EH (cell line): Measurements from ENCODE around the gene LRRC9.
A peak's percentile ranks its signal among the peaks of the same experiment; 100 is the strongest.
"Not testable (repeated sequence)": the region's sequence is repeated elsewhere in the genome, so short reads cannot be mapped to it uniquely, and the experiment has no call there.

Source experiments
- DNase-seq: peaks from one replicate; pipeline ENCODE4 v3.0.0-alpha.2; 2015; ENCODE audit warnings: low read depth

LRRC9 gene

DNA sequence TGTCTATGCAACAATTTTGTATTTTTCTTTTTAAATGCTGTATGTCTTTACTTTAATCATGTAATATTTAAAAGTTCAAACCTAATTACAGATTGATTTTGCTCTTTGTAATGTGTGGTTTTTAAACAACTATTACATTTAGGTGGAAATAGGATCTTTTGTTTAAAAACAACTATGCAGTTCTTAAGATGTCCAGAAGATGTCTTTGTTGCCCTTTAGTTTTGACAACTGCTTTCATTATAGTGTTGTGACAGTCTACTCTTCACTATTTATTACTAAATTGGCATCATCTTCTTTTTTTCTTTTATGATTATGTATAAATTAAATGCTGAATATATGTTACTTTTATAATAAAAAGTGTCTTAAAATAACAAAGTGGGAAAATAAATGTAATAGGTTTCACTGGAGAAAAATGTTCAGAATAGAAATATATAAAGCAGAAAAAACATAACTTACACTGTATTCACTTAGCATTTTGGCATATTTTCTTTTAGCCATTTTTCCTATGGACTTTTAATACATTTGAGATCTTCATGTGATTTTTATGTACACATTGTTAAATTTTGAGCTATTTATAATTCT lies 144.6 kb downstream of the LRRC9 start:
- DNase-seq = peak; percentile 52

GRCh38 chr14:60067882-60068281 lies 147.9 kb downstream of the LRRC9 start:
- DNase-seq = no peak

GRCh38 chr14:60079723-60080122 lies 159.8 kb downstream of the LRRC9 start:
- DNase-seq = no peak

GRCh38 chr14:60085085-60085484 lies 165.1 kb downstream of the LRRC9 start:
- DNase-seq = no peak

DNA sequence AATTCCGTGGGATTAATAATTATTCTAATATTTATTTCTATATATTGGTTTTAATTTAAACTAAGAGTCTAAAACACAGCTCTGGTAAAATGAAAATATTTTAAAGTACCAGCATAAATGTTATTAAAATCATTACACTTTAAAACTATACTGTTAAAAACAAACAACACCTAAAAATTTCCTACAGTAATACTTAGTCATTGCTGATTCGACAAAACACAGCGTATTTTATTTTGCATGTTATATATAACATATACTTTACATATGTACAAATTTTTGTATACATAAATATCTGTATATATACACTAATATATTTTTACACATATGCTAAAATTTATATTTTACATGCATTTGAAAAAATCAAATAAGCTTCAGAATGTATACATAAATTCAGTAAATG lies 165.7 kb downstream of the LRRC9 start:
- no peak for DNase-seq

- DNase-seq = no peak
These were observed 167.7 kb downstream of the LRRC9 start for GRCh38 chr14:60087668-60088067.

DNA sequence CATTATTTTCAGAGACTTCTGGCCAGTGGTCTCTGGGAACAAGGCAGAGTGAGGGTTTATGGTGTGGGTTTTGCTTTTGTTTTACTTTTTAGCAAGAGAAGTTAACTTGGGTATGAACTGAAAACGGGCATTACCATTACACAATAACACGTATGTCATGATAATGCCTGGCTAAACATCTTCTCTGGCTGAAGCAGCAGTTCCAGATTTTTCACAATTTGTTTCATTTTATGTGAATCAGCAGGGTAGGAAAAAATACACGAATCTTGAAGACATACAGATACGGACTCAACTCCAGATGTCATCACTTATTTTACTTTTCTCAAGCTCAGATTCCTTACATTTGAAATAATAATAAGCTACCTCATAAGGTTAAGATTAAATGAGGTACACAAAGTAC lies 169.3 kb downstream of the LRRC9 start:
- no peak for DNase-seq

DNA sequence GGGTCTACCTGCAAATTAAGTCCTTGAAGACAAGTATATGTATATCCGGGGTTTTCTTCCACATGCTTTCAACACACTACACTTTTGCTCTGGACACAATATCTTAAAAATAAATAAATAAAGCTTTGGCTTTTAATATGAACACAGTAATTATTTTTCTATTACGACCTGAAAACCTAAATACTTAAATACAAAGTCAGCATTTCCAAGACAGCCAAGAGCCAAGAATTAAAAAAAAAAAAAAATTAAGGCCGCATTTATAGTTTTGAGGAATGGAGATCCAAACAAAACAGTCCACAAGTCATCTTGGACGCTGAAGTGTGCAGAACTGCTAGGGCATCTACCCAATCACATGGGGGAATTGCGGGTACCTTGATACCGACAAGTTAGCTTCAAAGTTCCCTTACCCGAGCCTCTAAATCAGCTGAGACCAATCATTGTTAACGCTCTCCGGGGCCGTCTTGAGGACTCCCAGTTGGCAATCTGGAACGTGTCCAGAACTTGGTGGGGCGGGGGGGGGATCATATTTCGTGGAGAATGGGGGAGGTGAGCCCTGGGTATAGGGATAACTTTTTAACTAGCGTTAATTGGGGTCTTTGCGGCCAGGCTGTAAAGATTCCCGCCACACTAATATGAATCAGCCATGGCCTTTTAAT lies 171.0 kb downstream of the LRRC9 start:
- DNase-seq = peak; percentile 68

DNA sequence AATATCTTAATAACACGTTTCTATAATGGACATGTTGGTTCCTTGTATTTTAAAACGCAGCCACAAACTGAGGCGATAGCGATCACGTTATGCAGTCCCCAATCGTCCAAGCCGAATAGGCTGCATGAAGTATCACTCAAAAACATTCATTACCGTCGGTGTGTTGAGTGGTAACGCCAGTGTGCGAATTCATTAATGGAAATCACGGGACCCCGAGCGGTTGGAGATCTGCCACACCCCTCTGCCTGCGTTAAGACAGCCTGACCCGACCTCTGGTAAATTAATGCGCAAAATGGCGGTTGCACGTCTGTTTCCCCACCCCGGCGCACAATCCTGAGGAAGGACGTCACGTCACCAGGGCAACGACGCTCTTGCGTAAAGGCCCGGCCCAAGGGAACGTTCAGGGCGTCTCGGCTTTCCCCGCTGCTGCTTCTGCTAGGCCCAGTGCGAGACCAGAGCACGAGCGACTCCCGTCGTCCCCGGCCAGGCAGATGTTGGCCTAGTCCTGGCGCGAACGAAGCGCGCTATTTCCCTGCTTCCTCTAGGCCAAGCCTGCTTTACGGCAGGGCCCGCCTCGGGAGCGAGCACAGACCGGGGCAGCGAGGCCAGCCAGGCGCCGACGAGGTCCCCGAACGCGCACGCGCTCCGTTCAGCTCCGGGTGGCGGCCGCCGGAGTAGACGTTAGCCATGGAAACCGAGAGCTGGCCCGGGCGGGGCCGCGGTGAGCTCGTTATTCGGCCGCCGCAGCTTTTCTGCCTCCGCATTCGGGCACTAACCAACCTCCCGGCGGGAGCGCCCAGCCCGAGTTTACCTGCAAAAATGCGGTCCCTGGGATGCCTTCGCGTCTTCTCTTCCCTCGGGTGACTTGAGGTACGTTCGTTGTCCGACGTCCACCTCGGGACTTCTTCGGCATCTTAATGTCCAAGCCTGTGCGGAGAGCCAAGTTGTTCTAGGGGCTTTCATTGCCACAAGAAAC lies 171.9 kb downstream of the LRRC9 start, which contains the start of gene PCNX4:
Gene PCNX4, plus strand, starts transcription at position 374 of the 976 bp plus-strand sequence. CDS start 15,716 bp downstream, outside the sequence.
- DNase-seq = peak; percentile 98

DNA sequence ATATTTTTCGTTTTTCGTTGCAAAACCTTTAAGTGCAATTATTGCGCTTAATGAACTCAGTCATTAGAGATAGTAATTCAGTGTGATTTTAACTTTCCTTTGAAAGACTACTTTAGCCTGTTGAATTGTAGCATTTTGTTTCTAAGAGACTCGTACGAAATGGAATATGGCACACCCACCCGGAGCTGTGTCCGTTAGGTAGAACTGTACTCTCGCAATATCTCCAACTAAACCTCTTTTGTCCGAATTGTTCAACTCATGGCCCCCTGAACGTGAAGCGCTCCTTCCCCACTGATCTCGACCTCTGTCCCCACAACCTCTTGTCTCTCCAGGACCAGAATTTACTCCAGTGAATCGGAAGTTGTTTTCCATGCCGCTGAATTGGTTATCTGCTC lies 172.6 kb downstream of the LRRC9 start:
- DNase-seq = peak; percentile 46

- DNase-seq = no peak
These were observed 173.1 kb downstream of the LRRC9 start for GRCh38 chr14:60093080-60093479.

DNA sequence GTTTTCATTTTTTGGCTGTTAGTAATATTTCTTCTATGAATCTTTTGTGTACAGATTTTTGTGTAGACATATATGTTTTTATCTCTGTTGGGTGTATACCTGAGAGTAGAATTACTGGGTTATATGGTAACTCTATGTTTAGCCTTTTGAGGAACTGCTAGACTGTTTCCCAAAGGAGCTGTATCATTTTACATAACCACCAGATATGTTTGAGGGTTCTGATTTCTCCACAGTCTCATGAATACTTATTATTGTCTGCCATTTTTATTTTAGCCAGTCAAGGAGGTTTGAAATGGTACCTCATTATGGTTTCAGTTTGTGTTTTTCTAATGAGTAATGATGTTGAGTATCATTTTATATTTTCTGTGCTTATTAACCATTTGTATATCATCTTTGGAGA lies 173.7 kb downstream of the LRRC9 start:
- peak; percentile 3 for DNase-seq

GRCh38 chr14:60094306-60094897 lies 174.5 kb downstream of the LRRC9 start:
- peak; percentile 84 for DNase-seq

- no peak for DNase-seq
These were observed 175.3 kb downstream of the LRRC9 start for GRCh38 chr14:60095231-60095630.

GRCh38 chr14:60095781-60096450 lies 176.0 kb downstream of the LRRC9 start:
- DNase-seq = peak; percentile 76

- DNase-seq = no peak
These were observed 178.0 kb downstream of the LRRC9 start for GRCh38 chr14:60097974-60098373.

DNA sequence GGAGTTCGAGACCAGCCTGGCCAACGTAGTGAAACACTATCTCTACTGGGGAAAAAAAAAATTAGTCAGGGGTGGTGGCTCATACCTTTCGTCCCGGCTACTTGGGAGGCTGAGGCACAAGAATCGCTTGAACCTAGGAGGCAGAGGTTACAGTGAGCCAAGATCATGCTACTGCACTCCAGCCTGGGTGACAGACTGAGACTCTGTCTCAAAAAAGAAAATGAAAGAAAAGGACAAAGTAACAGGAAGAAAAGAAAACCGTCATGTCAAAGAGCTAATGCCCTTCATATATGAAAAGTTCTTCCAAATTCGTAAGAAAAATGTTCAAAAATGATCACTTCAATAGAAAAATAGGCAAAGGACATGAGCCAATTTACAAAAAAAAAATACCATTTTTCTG lies 179.9 kb downstream of the LRRC9 start:
- not testable (repeated sequence) for DNase-seq

GRCh38 chr14:60101786-60102185 lies 181.8 kb downstream of the LRRC9 start:
- DNase-seq = peak; percentile 26

- DNase-seq = peak; percentile 87
These were observed 182.4 kb downstream of the LRRC9 start for GRCh38 chr14:60102389-60102788.

DNA sequence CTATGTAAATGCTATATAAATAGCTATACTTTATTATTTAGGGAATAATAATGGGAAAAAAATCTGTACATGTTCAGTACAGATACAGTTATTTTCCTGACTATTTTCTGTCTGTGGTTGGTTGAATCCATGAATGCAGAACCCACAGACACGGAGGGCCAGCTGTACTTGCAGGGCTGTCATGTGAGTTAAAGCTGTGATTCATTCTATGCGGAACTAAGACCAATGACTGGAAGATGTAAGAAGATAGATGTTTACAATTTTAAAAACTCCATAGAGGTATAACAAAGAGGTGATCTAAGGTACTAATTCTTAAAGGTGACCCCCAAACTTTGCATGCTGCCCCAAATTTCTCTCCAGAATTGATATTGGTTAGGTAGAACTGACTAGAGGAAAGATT lies 186.4 kb downstream of the LRRC9 start:
- DNase-seq = peak; percentile 45

DNA sequence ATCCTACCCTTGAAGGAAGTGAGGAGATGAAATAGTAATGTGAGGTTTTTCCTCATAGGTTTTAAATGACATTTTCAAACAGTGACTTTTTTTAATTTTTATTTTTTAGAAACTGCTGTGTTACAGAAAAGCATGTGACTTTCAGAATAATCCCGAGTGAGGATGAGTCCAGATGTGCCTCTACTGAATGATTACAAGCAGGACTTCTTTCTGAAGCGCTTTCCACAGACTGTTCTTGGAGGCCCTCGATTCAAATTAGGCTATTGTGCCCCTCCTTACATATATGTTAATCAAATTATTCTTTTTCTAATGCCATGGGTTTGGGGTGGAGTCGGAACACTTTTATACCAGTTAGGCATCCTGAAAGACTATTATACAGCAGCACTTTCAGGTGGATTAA lies 187.5 kb downstream of the LRRC9 start:
- DNase-seq = no peak

DNA sequence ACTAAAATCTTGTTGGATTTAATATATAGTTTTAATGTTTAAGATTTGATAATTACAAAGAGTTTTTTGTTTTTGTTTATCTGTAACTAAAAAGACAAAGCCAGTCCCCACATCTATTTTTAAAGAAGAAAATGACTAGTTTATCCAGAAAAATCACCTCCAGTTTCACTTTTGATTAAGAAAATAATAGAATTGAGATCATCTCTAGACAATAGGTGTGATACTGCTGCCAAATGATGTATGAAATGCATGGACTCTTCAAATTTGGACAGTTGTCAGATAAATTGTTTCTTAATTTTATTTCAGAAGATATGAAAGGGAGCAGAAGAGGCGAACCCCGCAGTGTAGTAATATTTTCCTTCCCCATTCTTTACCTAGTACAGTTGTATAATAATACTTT lies 191.8 kb downstream of the LRRC9 start:
- DNase-seq = no peak
